ENCODE results near the gene CCL14.
"Not testable (repeated sequence)": the region's sequence is repeated elsewhere in the genome, so short reads cannot be mapped to it uniquely, and the experiment has no call there.

CCL14 gene

DNA sequence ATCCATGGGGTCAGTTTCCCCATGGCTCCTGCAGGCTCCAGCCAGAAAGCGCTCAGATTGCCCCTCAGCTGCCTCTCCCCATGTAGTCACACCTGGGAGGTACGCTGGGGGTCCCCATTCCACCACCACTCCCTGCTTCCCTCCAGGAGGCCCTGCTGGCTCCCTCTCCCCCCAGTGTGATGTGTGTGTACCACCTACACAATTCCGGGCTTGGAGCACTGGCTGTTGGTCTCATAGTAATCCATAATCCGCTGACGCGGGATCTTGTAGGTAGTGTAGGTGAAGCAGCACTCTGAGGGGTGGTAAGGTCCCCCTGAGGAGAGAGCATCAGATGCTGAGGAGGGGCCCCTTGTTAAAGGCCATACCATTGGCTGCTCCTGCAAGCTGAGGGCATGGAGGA, 2.4 kb downstream of the CCL14 start:
- DNase-seq = no peak

DNA sequence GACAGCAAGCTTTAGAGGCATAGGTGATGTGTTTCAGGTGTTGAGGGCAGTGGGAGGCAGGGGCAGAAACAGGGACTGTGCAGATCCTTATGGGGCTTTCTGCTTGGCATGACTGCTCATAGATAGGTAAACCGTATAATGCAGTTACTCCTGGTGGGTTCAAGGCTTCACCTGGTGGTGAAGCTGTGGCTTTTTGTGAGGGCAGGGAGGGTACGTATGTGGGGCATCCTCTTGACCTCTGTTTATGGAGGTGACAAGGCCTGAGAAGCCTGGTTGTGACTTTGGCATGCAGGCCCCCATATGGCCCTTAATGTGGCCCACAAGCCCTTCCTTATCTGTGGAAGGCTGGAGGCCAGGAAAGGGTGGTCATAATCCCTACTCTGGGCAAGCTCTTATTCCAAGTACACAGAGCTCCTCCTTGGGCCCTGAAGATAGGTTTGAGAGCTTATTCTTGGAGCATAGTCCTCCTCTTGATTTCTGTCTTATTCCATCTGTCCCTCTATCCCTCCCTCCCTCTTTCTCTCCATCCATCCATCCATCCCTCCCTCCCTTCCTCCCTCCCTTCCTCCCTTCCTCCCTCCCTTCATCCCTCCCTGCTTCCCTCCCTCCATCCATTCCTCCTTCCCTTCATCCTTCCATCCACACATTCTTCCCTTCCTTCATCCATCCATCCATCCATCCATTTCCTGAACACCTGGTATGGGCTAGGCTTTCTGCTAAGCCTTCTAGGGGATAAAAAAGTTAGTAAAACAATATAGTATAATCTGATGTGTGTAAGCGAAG, 3.9 kb downstream of the CCL14 start:
- no peak for DNase-seq

DNA sequence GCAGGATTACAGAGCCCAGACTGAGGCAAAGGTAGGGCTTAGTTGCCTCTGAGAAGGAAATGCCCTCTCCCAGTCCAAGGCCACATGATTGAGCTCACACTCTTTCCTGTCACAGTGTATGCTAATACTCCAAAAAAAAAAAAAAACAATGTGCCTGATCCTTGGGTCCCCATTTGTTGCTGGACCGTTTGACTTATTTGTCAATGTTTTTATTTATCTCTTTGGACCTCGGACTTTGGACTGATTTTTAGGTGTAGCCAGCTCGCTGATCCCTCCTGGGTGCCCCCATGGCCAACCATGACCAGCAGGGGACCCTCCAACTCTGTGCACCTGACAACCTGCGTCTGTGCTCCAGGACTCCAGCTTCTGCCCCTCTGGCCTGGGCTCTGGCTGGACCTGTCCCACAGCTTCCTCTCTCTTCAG, 4.6 kb downstream of the CCL14 start:
- DNase-seq = no peak

DNA sequence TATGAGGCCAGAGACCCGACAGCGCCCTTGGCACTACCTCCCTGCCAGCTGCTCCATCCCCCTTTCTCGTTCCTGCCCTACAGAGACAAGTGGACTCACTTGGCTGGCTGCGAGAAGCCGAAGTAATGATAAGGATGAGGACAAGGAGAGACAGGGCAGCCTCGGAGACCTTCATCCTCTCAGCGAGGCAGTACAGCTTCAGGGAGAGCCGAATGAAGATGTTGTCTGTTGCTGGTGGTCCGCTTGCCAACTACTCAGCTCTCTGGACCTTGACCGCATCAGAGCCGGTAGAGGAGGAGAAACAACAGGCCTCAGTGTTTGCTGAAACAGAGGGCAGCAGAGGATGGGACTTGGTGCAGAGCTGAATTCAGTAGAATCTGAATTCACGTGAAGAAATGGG, 5.3 kb downstream of the CCL14 start, which contains the start of gene CCL16:
TSS of gene CCL16 (minus strand) at position 252 of the 400 bp plus-strand sequence. CDS start at position 175, 77 bp downstream.
- no peak for DNase-seq

DNA sequence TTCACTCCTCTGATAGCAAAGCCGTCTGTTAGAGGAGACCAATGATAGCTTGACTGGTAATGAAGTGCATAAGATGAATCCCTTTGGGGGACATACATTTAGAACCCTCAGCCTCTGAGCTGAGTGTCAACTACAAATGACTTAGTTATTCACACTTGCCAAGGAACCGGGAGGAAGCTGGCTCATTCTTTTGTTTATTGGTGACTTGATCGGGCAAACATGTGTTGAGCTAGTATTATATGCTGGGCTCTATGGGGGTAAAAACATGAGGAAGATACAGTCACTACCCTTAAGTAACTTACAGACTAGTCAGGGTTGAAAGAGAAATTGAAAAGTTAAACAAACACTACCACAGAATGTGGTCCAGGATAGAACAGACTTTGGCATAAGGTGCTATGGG, 8.2 kb downstream of the CCL14 start:
- no peak for DNase-seq

DNA sequence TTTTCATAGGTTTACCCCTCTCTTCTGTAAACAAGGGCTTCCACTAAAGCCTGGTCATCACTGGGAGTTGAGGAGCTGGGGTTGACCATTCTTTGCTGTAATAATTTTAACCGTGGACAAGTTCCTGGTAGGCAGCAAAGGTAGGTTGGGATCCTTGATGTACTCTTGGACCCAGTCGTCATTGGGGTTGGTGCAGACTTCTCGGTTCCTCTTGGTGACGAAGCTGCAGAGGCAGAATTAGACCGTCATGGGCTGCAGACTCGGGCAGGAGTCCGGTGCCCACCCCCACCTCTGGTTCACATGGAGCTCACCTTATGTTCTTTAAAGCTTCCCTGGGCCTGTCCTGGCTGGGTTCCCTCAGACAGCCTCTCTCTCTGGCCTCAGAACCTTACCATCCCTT, 9.0 kb downstream of the CCL14 start:
- DNase-seq = no peak

DNA sequence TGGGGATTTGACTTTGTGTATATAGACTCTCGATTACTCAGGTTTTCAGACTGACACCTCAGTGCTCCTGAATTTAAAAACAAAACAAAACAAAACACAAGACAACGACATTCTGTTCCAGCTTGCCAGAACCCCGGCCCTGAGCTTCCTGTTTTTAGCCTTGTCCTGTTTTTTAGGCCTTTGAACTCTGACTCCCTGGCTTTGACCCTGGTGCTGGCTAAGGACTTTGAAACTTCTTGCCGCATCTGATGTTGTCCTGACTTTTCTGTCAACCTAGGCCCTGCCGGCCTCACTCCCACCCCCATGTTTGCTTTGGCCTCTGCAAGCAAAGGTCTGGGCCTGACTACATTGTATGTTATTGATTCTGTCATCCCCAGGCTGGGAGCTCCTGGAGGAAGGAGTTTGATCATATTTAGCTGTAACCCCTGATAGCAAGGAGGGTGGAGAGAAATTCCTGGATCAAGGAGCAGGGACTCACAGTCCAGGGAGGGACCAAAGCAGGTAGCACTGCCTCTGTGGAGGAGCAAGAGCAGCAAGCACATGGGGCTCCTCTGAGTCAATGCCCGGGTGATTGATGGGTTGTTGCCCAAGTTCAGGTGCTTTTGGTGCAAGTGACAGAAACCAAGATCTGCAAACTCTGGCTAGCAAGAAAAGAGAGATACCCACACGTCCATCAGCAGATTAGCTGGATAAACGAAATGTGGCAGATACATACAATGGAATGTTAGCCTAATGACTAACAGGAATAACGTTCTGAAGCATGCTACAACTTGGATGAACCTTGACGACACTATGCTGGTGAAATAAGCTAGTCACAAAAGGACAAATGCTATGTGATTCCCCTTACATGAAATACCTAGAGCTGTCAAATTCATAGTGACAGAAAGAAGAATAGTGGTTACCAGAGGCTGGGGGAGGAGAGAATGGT, 12.9 kb downstream of the CCL14 start:
- no peak for DNase-seq

DNA sequence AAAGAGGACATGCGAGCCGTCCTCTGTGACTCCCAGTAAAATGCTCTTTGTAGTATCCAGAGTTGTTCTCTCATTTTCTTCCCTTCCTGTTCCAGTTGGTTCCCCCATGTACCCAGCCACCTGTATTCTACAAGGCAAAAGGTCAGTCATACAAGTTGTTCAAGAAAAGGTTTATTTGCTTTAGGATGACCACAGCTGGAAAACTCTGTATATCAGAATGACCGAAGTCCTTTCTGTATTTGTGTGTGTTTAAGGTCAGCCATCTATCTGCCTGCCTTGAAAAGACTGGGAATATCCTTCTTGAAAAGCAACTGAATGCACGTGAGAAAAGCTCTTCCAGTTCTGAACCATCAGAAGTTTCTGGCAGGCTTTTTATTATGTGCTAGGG, 13.6 kb downstream of the CCL14 start:
- no peak for DNase-seq

DNA sequence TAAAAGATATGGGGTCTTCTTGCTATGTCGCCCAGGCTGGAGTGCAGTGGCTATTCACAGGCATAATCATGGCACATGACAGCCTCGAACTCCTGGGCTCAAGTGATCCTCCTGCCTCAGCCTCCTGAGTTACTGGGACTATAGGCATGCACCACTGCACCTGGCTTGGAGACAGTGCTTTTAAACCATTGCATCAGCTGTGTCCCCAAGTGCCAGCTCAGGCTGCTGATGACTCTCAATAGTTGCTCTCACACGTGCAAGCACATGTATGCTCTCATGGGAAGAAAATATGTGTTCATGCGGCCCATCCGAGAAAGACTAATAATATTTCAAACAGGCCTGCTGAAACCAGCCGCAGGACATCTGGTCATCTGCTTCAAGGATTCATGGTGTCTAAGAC, 14.0 kb downstream of the CCL14 start:
- DNase-seq = no peak

DNA sequence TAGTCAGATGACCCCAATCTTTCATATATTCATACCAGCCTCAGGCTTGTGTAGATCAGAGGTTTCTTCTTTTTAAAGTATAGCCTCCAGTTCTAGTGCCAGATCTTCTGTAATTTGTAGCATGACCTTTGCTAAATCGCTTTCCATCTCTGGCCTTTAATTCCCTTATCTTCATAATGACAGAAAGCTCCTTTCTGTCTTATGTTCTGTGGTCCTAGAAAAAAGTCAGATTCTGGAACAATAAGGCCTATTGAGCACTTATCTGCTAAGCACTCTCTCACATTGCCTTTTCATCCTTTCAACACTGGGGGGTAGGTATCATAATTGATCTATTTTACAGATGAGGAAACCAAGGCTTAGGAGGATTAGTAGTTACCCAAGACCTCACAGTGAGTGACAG, 14.5 kb downstream of the CCL14 start:
- DNase-seq = no peak

DNA sequence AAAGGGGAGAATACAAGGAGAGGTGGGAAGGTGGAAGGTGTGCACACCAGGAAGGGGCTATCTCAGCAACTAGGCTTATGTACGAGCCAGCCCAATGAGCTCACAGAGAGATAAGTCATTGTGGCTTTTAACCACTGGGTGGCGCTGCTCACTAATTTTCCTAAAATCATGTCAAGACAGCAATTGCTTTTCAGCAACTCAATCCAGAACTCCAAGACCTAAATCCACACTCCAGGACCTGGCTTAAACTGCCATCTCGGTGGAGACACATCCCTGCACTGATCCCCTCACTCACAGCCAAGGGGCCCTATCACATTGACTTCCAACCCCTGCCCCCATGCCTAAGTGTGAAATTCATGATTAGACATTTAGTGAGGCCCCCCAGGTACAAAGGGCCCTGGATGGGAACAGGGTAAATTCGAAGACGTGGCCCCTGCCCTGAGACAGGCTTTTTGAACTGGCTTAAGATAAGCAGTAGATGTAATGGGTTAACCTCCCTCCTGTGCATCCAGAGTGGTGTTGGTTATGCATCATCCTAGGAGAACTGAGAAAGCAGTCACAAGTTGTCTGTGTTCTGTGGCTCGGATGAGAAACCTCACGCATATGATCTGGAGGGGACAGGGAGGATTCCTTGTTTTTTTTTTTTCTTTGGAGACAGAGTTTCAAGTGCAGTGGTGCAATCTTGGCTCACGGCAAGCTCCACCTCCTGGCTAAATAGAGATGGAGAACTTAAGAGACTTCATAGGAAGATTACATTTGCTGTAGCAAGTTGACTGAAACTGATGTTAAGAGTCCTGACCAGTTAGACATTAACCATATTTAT, 16.8 kb downstream of the CCL14 start:
- peak; percentile 76 for DNase-seq

DNA sequence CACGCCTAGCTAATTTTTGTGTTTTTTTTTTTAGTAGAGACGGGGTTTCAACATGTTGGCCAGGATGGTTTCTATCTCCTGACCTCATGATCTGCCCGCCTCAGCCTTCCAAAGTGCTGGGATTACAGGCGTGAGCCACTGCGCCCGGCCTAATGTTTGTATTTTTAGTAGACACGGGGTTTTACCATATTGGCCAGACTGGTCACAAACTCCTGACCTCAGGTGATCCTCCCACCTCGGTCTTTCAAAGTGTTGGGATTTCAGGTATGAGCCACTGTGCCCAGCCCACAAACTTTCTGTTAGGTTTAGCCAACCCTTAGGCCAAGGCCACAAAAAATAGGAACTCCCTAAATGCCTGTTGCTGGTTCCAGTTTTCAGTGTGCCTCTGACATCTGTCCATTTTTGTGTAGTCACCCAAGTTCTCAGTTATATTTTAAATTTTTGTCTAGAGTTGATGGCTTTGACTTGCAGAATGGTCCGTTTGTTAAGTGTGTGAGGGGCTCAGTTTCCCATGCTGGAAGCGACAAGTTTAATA, 17.9 kb downstream of the CCL14 start:
- no peak for DNase-seq

DNA sequence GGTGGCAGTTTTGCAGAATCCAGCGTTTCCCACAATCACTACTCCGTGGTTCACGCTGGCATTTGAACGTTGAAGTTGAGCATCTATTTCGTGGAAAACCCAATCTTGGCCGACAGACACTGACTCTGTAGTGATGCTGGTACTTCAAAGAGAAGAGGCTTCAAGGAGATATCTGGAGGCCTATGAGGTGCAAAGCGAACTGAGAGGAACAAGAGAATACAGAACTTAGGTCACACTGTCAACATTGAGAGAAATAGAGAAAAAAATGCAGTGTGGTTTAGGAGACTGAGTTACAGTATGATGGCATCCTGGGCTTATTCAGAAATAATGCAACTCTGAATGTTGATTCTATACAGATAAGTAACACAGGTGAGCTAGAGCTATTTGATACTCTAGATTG, 21.3 kb downstream of the CCL14 start:
- no peak for DNase-seq

DNA sequence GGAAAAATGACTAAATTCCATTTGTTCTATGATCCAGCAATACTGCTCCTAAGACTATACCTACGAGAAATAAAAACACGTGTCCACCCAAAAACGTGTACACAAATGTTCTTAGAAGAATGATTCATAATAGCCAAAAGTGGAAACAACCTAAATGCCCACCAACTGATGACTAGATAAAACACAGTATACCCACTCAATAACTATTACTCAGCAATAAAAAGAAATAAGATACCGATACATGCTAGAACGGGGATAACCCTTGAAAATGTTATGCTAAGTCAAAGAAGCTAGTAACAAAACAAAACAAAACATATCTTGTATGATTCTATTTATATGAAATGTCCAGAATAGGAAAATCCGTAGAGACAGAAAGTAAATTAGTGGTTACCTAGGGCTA, 22.9 kb downstream of the CCL14 start:
- DNase-seq = no peak

DNA sequence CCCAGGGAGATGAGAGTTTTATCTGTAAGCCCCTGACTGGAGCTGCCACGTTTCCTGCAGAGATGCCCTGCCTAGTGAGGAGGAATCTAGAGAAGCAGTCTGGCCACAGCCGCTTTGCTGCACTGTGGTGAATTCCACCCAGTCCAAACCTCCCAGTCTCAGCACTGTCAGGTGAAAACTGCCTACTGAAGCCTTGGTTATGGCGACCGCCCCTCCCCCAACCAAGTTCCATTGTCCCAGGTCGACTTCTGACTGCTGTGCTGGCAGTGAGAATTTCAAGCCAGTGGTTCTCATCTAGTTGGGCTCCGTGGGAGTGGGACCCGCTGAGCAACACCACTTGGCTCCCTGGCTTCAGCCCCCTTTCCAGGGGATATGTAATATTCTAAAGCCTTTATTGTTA, 32.8 kb downstream of the CCL14 start:
- no peak for DNase-seq

DNA sequence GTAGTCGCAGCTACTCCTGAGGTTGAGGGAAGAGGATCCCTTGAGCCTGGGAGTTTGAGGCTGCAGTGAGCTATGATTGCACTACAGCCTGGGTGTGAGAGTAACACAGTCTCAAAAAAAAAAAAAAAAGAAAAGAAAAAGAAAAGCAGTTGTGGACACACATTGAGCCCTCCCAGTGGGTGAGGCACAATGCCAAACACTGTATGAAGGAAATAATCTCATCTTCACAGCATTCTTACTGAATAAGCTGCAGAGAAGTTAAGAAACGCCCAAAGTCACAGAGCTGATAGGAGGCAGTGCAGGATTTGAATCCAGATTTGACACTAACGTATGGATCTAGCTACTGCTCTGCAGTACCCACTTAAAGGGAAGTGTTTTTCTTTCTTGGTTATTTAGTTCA, 37.1 kb downstream of the CCL14 start:
- no peak for DNase-seq

DNA sequence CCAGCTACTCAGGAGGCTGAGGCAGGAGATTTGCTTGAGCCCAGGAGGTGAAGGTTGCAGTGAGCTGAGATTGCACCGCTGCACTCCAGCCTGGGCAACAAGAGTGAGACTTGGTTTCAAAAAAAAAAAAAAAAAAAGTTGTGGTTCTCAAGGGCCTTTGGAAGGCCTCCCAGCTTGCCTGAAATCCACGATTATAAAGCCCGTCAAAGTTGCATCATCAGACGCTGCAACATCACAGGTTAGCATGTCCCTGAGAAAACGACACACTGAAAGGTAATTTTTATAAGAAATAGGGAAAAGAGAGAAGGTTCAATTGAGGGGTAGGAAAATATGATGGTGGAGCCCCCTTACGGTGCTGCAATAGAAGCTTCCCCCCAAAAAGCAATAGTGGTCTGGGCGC, 38.4 kb downstream of the CCL14 start:
- no peak for DNase-seq

DNA sequence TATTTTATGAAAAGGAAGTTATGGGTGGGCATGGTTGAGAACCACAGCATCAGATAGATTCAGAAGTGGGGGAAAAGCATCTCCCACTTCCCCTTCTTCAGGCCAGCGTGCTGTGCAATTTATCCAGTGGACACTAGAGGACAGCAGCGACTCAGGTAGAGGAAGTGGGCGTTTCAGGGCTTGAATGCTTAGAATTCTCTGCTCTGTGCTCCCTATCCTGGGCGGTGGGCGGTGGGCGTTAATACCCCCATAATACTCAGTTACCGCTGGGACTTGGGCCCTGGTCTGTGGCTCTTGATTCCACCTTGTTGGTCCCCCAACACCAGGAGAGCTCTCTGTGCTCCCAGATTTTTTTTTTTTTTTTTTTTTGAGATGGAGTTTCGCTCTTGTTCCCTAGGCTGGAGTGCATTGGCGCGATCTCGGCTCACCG, 39.4 kb downstream of the CCL14 start:
- DNase-seq = peak; percentile 58

DNA sequence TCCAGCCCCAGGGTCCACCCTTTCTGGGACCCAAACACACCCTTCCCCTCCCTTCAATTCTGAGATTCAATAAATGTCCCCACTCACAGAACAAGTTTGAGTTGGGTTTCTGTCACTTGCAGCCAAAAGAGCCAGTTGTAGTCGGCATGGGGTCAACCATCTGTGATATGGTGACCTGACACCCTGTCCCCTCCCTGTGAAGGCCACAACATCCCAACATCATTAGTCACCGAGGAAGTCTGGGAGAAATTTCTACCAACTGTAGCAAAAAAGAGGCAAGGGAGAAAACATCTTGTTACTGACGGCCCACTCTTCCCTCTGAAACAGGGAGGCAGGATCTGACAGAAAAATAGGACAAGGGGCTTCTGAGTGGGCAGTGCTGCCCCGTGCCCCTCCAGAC, 42.4 kb downstream of the CCL14 start:
- no peak for DNase-seq

DNA sequence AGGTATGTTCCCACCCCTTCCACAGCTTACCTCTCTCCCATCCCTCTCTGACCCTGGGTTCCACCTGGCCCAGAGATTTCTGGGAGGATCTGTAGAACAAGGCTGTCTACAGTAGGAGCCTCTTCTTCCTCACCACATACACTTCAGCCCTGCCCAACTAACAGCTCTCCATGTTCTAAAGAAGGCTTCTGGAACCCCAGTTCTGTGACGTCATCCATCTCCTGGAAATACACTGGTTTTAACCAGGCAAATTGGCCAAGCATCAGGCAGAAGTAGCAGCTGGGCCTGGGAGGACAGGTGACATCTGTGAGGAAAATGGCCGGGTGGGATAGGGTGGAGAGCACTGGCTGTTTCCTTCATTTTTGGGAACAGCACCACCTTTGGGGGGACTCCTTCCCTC, 43.0 kb downstream of the CCL14 start, which contains the start of gene LYZL6:
TSS of gene LYZL6 (minus strand) at position 177 of the 400 bp plus-strand sequence. CDS start 4,357 bp downstream, outside the sequence.
- no peak for DNase-seq

DNA sequence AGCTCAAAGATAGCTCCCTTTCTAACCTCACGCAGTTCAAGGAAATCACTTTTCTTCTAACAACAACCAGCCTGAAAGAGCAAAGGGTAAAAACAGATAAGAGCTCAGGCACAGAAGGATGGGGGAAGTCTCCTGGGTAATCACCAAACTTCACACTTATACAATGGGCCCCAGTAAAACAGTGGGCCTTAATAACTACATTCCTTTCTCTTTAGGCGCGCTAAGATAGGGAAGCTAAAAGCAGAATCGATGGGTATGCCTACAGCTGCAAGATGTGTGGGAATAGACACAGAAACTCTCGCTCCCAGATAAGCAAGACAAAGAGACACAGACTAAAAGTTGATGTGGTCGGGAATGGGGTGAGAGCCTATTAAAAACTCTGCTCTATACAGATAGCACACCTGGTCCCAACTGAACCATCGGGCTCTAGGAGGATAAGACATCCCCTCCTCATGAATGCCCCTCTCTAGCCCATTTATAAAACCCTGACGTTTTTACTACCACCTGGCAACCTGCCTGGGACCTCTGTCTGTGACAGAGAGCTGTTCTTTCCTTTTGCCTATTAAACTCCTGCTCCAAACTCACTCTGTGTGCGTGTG, 43.8 kb downstream of the CCL14 start:
- no peak for DNase-seq

DNA sequence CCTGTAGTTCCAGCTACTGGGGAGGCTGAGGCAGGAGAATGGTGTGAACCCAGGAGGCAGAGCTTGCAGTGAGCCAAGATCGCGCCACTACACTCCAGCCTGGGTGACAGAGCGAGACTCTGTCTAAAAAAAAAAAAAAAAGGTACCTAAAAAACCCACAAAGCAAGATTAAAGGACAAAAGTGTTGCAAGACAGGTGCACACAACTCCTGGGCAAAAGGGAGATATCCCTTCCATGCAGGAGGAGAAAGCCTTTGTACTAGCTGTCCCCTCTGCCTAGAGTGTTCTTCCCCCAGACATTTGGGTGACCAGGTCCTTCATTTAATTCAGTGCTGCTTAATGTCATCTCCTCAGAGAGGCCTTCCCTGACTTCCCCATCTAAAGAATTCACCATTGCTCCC, 48.0 kb downstream of the CCL14 start:
- not testable (repeated sequence) for DNase-seq
